ENCODE measurements around the gene CCPG1. TPM values are rescaled to one million over a fixed set of nuclear protein-coding genes. Genes with fewer than 3 reads are reported as not detected.
"Not testable (repeated sequence)": the region's sequence is repeated elsewhere in the genome, so short reads cannot be mapped to it uniquely, and the experiment has no call there.

Gene CCPG1
- polyA plus RNA-seq, 1 donor (not counting 4 experiments of a cell fraction or from before 2014, with no cell fraction given), result 12.4 TPM

GRCh38 chr15:55420171-55420866 lies 12.2 kb upstream of the CCPG1 start:
- no peak overlapping the region for H3K4me2 ChIP-seq (ENCODE audit: control insufficient read depth, extremely low read depth, insufficient read depth, low read depth, low read length)
- no peaks in the 10 kb centered on the region for H3K27me3 ChIP-seq (ENCODE audit: control insufficient read depth, extremely low read depth, insufficient read depth, low read length)
- H3K27ac ChIP-seq (ENCODE audit: control insufficient read depth, insufficient read depth, low read length), result no peak overlapping the region
- no peak overlapping the region for H2AFZ ChIP-seq (ENCODE audit: control insufficient read depth, low read length)
- H4K20me1 ChIP-seq (ENCODE audit: control insufficient read depth, extremely low read depth, insufficient read depth, low read length), result no peaks in the 10 kb centered on the region
- TF ChIP-seq EZH2 (IDR thresholded peaks at IDR 0.05; ENCODE audit: low read length) (no peak), CTCF (optimal IDR thresholded peaks at IDR 0.05 in 1 of 3, IDR thresholded peaks at IDR 0.05 in 1 of 3, conservative IDR thresholded peaks at IDR 0.05 in 1 of 3; ENCODE audit: extremely low read depth in 1 of 3, insufficient read depth in 2 of 3, low read length in 3 of 3) (no peak)
- no peak overlapping the region for H3K4me3 ChIP-seq (ENCODE audit: control insufficient read depth in 2 of 3, extremely low read depth in 1 of 3, insufficient read depth in 2 of 3, low read depth in 1 of 3, low read length in 3 of 3)
- no peak overlapping the region for H3K9ac ChIP-seq (ENCODE audit: control insufficient read depth, extremely low read depth, insufficient read depth, low read length)
- no peaks in the 10 kb centered on the region for H3K36me3 ChIP-seq (ENCODE audit: control insufficient read depth in 2 of 2, extremely low read depth in 1 of 2, insufficient read depth in 2 of 2, low read length in 2 of 2)
- FAIRE-seq (no peak), DNase-seq (ENCODE audit: low read depth, low spot score) (no peak)
- dilution Hi-C loops (cut with MboI; ENCODE audit: extremely low pct_ligation_motif_present, low sequenced_read_pairs), result no loop called here
- no peaks in the 10 kb centered on the region for H3K9me3 ChIP-seq (ENCODE audit: control insufficient read depth, low read depth, low read length)
- H3K9me1 ChIP-seq (ENCODE audit: control insufficient read depth, extremely low read depth, insufficient read depth, low read length), result no peaks in the 10 kb centered on the region
- H3K79me2 ChIP-seq (ENCODE audit: control insufficient read depth, insufficient read depth, low read length), result no peaks in the 10 kb centered on the region
- no peaks in the 10 kb centered on the region for H3K4me1 ChIP-seq (ENCODE audit: control insufficient read depth, extremely low read depth, insufficient read depth, low read length)

- H3K27me3 ChIP-seq (ENCODE audit: control insufficient read depth, extremely low read depth, insufficient read depth, low read length); H4K20me1 ChIP-seq (ENCODE audit: control insufficient read depth, extremely low read depth, insufficient read depth, low read length); H2AFZ ChIP-seq (ENCODE audit: control insufficient read depth, low read length); H3K36me3 ChIP-seq (ENCODE audit: control insufficient read depth in 2 of 2, extremely low read depth in 1 of 2, insufficient read depth in 2 of 2, low read length in 2 of 2); H3K4me1 ChIP-seq (ENCODE audit: control insufficient read depth, extremely low read depth, insufficient read depth, low read length); H3K79me2 ChIP-seq (ENCODE audit: control insufficient read depth, insufficient read depth, low read length); dilution Hi-C loops (cut with MboI; ENCODE audit: extremely low pct_ligation_motif_present, low sequenced_read_pairs); H3K4me3 ChIP-seq (ENCODE audit: control insufficient read depth in 2 of 3, extremely low read depth in 1 of 3, insufficient read depth in 2 of 3, low read depth in 1 of 3, low read length in 3 of 3); H3K4me2 ChIP-seq (ENCODE audit: control insufficient read depth, extremely low read depth, insufficient read depth, low read depth, low read length); H3K9me3 ChIP-seq (ENCODE audit: control insufficient read depth, low read depth, low read length); DNase-seq (ENCODE audit: low read depth, low spot score); H3K27ac ChIP-seq (ENCODE audit: control insufficient read depth, insufficient read depth, low read length); H3K9ac ChIP-seq (ENCODE audit: control insufficient read depth, extremely low read depth, insufficient read depth, low read length); FAIRE-seq; H3K9me1 ChIP-seq (ENCODE audit: control insufficient read depth, extremely low read depth, insufficient read depth, low read length): not testable (repeated sequence)
These were observed 9.5 kb upstream of the CCPG1 start for GRCh38 chr15:55417678-55418077.

GRCh38 chr15:55408976-55409375 lies 817 bp upstream of the CCPG1 start:
- DNase-seq (ENCODE audit: low read depth, low spot score); H3K27me3 ChIP-seq (ENCODE audit: control insufficient read depth, extremely low read depth, insufficient read depth, low read length); H4K20me1 ChIP-seq (ENCODE audit: control insufficient read depth, extremely low read depth, insufficient read depth, low read length); H3K36me3 ChIP-seq (ENCODE audit: control insufficient read depth in 2 of 2, extremely low read depth in 1 of 2, insufficient read depth in 2 of 2, low read length in 2 of 2); H3K9me3 ChIP-seq (ENCODE audit: control insufficient read depth, low read depth, low read length); dilution Hi-C loops (cut with MboI; ENCODE audit: extremely low pct_ligation_motif_present, low sequenced_read_pairs); FAIRE-seq; H3K79me2 ChIP-seq (ENCODE audit: control insufficient read depth, insufficient read depth, low read length); H3K9me1 ChIP-seq (ENCODE audit: control insufficient read depth, extremely low read depth, insufficient read depth, low read length): not testable (repeated sequence)
- Histone ChIP-seq H3K4me1 (ENCODE audit: control insufficient read depth, extremely low read depth, insufficient read depth, low read length) (peaks cover 11% of the 10 kb centered on the region), H3K9ac (ENCODE audit: control insufficient read depth, extremely low read depth, insufficient read depth, low read length) (peak overlapping the region; percentile 82), H2AFZ (ENCODE audit: control insufficient read depth, low read length) (peak overlapping the region; percentile 87), H3K4me3 (ENCODE audit: control insufficient read depth in 2 of 3, extremely low read depth in 1 of 3, insufficient read depth in 2 of 3, low read depth in 1 of 3, low read length in 3 of 3) (peak overlapping the region; percentile 88 to 93 (median 92)), H3K27ac (ENCODE audit: control insufficient read depth, insufficient read depth, low read length) (peak overlapping the region; percentile 48), H3K4me2 (ENCODE audit: control insufficient read depth, extremely low read depth, insufficient read depth, low read depth, low read length) (peak overlapping the region; percentile 74)
